Karpas-422 (cell line): ENCODE results near the gene PGM5. TPM values are rescaled to one million over a fixed set of nuclear protein-coding genes. Genes with fewer than 3 reads are reported as not detected.
"Not testable (repeated sequence)": the region's sequence is repeated elsewhere in the genome, so short reads cannot be mapped to it uniquely, and the experiment has no call there.

ENCODE experiments used
- DNase-seq: peaks from one replicate; pipeline ENCODE4 v3.0.0-alpha.2; 2015
- H2AFZ ChIP-seq: fragments of 200-600 bp; sonication (generic); 2 replicates; pipeline ENCODE4 v1.6.1; 2014; ENCODE audit warnings: antibody characterized with exemption, low read length, mixed read lengths
- H3K27ac ChIP-seq: fragments of 200-600 bp; sonication (generic); 2 replicates; pipeline ENCODE4 v1.5.1; 2014; ENCODE audit warnings: mild to moderate bottlenecking, low read length, moderate library complexity
- H3K27me3 ChIP-seq: fragments of 200-600 bp; sonication (generic); 2 replicates; pipeline ENCODE4 v1.6.1; 2014; ENCODE audit warnings: low read length, mixed read lengths
- H3K36me3 ChIP-seq: fragments of 200-600 bp; sonication (generic); 2 replicates; pipeline ENCODE4 v1.6.1; 2014; ENCODE audit warnings: low read length, mixed read lengths; ENCODE audit not compliant: insufficient read depth
- H3K4me1 ChIP-seq: fragments of 200-600 bp; sonication (generic); 2 replicates; pipeline ENCODE4 v1.6.1; 2014; ENCODE audit warnings: mild to moderate bottlenecking, low read length, mixed read lengths
- H3K4me2 ChIP-seq: fragments of 200-600 bp; sonication (generic); 2 replicates; pipeline ENCODE4 v1.6.1; 2014; ENCODE audit warnings: low read length, low read depth, mild to moderate bottlenecking; ENCODE audit not compliant: poor library complexity, severe bottlenecking
- H3K4me3 ChIP-seq: fragments of 200-600 bp; sonication (generic); 2 replicates; pipeline ENCODE4 v1.5.1; 2014; ENCODE audit warnings: mild to moderate bottlenecking, antibody characterized with exemption, low read length, mixed read lengths
- H3K79me2 ChIP-seq: fragments of 200-600 bp; sonication (generic); 2 replicates; pipeline ENCODE4 v1.6.1; 2014; ENCODE audit warnings: mild to moderate bottlenecking, low read length, mixed read lengths
- H3K9ac ChIP-seq: fragments of 200-600 bp; sonication (generic); 2 replicates; pipeline ENCODE4 v1.6.0; 2014; ENCODE audit warnings: low read length
- H3K9me2 ChIP-seq: fragments of 200-600 bp; sonication (generic), shearing (Covaris generic); replicated peaks from 2 replicates; pipeline ENCODE4 v1.6.0; 2014; ENCODE audit warnings: mild to moderate bottlenecking, low read length, moderate library complexity; ENCODE audit not compliant: insufficient read depth
- H3K9me3 ChIP-seq: fragments of 300-700, 200-600 bp; sonication (generic); 2 replicates; pipeline ENCODE4 v1.6.1; 2014; ENCODE audit warnings: low read length, mixed read lengths
- H4K20me1 ChIP-seq: fragments of 200-600 bp; sonication (generic); 2 replicates; pipeline ENCODE4 v1.6.1; 2014; ENCODE audit warnings: mild to moderate bottlenecking, antibody characterized with exemption, low read length, low read depth; ENCODE audit not compliant: insufficient read depth
- total RNA-seq: library from RNA; depleted of rRNA; stranded (reverse); fragments of >200 nt; shearing (Covaris generic); gene quantifications from 2 replicates; pipeline ENCODE4 v1.2.3, GENCODE V29; 2014; ENCODE audit warnings: low replicate concordance

PGM5 gene
- total RNA-seq, 1 experiment from 2014 or later: 0.11 TPM

DNA sequence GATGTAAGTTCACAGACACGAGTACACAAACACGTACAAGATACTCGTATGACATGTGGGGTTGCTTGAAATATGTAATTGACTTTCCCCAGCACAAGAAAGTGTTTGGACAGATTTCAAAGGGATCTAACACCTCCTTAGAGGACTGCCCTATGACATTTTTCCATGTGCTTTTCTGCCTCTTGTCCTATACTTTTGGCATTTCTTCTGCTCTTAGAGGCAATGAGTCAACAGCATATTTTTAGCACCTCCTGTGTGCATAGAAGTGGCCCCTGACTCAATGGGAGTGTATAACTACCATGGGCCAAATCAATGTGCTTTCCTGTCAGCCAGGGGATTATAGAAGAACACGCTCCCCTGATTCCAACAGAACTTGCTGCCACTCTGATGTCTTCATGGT, 4.7 kb upstream of the PGM5 start:
- not testable (repeated sequence) for H3K27me3 ChIP-seq, H3K36me3 ChIP-seq, H3K9me2 ChIP-seq, H3K4me2 ChIP-seq, H2AFZ ChIP-seq, H3K4me1 ChIP-seq, DNase-seq, H3K9me3 ChIP-seq, H3K79me2 ChIP-seq, H3K27ac ChIP-seq, H3K9ac ChIP-seq, H3K4me3 ChIP-seq, H4K20me1 ChIP-seq

GRCh38 chr9:68355993-68356379, 425 bp upstream of the PGM5 start:
- H3K9me3 ChIP-seq, H3K9ac ChIP-seq, DNase-seq, H3K36me3 ChIP-seq, H3K9me2 ChIP-seq, H3K27me3 ChIP-seq, H4K20me1 ChIP-seq, H3K79me2 ChIP-seq, H3K4me2 ChIP-seq, H2AFZ ChIP-seq, H3K4me1 ChIP-seq, H3K27ac ChIP-seq, H3K4me3 ChIP-seq: not testable (repeated sequence)

DNA sequence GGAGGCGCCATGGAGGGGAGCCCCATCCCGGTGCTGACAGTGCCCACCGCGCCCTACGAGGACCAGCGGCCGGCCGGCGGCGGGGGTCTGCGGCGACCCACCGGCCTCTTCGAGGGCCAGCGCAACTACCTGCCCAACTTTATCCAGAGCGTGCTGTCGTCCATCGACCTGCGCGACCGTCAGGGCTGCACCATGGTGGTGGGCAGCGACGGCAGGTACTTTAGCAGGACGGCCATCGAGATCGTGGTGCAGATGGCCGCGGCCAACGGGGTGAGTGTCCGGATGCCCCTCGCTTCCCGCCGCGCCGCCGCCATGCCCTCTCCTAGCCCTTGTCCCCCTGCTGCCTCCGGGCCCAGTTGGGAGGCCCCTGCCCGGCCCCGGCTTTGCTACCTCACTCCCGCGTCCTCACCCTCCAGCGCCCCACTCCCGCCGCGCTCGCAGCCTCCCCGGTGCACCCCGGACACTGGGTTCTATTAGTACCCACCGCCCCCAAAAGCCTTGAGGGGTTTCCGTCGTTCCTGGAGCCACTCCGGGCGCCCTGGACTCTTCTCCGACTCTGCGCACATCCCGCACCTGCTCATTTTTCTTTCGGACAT, 806 bp downstream of the PGM5 start:
- H2AFZ ChIP-seq, H3K4me3 ChIP-seq, H3K4me2 ChIP-seq: not testable (repeated sequence)

DNA sequence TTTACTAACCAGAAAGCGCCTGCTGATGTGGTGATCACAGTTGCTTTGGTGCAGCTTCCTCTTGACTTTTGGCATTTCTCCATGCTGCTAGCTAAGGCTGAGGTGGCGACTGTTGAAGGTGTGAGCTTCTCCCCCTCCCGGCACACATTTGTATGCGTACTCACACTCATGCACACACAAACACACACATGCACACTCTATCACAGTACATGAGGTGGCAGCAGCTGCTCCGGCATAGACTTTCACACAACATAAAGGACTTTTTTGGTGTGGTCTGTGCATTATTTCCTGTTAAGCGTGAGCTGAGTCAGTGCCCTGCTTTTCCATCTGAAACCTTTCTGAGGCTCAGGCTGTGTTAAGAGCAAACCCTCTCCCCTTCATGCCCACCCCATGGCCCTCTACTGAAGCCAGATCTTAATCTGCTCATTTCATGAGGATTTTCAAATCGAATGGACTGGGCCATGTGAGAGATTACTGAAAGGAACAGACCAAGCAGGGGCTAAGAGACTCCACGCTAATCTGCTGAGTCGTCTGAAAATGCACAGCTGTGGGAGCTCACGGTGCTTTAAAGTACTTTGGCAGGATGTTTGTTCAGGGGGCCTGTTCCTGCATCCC, 10.6 kb downstream of the PGM5 start:
- H3K9me2 ChIP-seq, H3K4me3 ChIP-seq, H3K36me3 ChIP-seq, DNase-seq, H3K4me2 ChIP-seq, H3K27ac ChIP-seq, H3K4me1 ChIP-seq, H3K9ac ChIP-seq, H3K9me3 ChIP-seq, H3K79me2 ChIP-seq, H3K27me3 ChIP-seq, H4K20me1 ChIP-seq, H2AFZ ChIP-seq: not testable (repeated sequence)

More for the DNA sequence above, 806 bp downstream of the PGM5 start:
- DNase-seq, H3K36me3 ChIP-seq, H3K79me2 ChIP-seq, H3K27me3 ChIP-seq, H3K9ac ChIP-seq, H3K9me2 ChIP-seq, H3K4me1 ChIP-seq, H3K27ac ChIP-seq, H3K9me3 ChIP-seq, H4K20me1 ChIP-seq: not testable (repeated sequence)

DNA sequence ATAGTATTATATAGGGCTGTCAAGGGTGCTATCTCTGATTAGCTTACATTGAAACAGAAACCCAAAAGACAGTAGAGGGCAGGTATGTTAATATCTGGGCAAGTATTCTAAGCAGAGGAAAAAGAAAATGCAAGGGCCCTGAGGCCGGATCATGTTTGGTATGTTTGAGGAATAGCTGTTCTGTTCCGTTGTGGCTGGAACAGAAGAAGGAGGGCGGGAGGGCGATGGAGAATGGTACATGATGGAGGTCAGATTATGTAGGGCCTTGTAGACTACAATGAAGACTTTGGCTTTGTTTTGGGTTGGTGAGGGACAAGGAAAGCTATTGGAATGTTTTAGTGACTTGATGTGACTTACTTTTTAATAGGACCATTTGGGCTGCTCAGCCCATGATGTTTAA, 19.4 kb downstream of the PGM5 start:
- H4K20me1 ChIP-seq, H3K79me2 ChIP-seq, H3K9me3 ChIP-seq, H3K4me3 ChIP-seq, H3K4me1 ChIP-seq, H3K9ac ChIP-seq, H3K9me2 ChIP-seq, H3K4me2 ChIP-seq, H3K36me3 ChIP-seq, H2AFZ ChIP-seq, DNase-seq, H3K27ac ChIP-seq, H3K27me3 ChIP-seq: not testable (repeated sequence)

DNA sequence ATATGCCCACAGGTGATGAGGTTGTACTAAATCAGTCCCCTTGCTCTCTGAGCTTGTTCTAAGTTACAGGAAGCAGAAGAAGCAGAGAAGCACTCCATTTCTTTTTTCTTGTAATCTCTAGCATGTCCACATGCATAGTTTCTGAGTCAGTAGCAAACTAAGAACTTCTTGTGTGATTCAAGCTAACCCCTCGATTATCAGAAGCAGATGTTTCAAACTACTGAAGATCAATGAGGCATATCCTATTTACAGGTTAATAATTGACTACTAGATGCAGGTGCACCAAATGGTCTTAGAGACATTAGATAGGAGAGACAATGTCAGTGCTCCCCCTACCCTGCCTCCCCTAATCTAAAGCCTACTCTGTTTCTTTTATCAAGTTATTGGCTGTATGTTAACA, 21.3 kb downstream of the PGM5 start:
- H3K4me2 ChIP-seq, H3K79me2 ChIP-seq, DNase-seq, H3K4me1 ChIP-seq, H3K36me3 ChIP-seq, H3K9ac ChIP-seq, H4K20me1 ChIP-seq, H3K27me3 ChIP-seq, H3K4me3 ChIP-seq, H3K27ac ChIP-seq, H3K9me3 ChIP-seq, H3K9me2 ChIP-seq, H2AFZ ChIP-seq: not testable (repeated sequence)

GRCh38 chr9:68383894-68384293, 27.5 kb downstream of the PGM5 start:
- not testable (repeated sequence) for H3K4me1 ChIP-seq, H3K9ac ChIP-seq, H3K36me3 ChIP-seq, H3K4me3 ChIP-seq, H2AFZ ChIP-seq, H3K27ac ChIP-seq, H3K9me3 ChIP-seq, H3K4me2 ChIP-seq, H4K20me1 ChIP-seq, DNase-seq, H3K79me2 ChIP-seq, H3K27me3 ChIP-seq, H3K9me2 ChIP-seq

GRCh38 chr9:68389558-68389957, 33.1 kb downstream of the PGM5 start:
- H3K9me2 ChIP-seq, H3K4me3 ChIP-seq, H3K9ac ChIP-seq, H3K27me3 ChIP-seq, H3K79me2 ChIP-seq, H3K4me2 ChIP-seq, H3K27ac ChIP-seq, H2AFZ ChIP-seq, DNase-seq, H3K4me1 ChIP-seq, H3K9me3 ChIP-seq, H4K20me1 ChIP-seq, H3K36me3 ChIP-seq: not testable (repeated sequence)

DNA sequence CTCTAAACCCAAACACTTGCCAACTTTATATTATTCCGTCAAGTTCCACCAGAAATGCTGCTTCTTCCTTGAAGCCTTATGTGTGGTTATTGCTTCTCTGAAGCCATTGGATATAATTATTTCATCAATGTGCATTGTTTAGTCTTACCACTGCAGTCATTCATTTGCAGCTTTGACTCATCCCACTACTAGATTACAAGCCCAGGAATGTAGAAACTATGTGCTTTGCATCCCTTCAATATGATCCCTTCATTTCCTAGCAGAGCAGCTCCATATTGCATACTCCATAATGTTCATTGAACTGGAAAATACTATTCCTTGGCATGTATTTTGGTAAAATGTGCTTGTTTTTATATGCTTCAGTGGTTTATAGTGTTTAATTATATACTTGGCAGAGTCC, 34.3 kb downstream of the PGM5 start:
- H3K36me3 ChIP-seq, H3K4me3 ChIP-seq, H3K9ac ChIP-seq, DNase-seq, H3K27me3 ChIP-seq, H3K9me3 ChIP-seq, H3K79me2 ChIP-seq, H2AFZ ChIP-seq, H3K27ac ChIP-seq, H3K4me2 ChIP-seq, H3K4me1 ChIP-seq, H3K9me2 ChIP-seq, H4K20me1 ChIP-seq: not testable (repeated sequence)
